EL (cell line): ENCODE measurements around the gene EVI2A.
A peak's percentile ranks its signal among the peaks of the same experiment; 100 is the strongest.
"Not testable (repeated sequence)": the region's sequence is repeated elsewhere in the genome, so short reads cannot be mapped to it uniquely, and the experiment has no call there.

Source experiments
- DNase-seq: peaks from one replicate; pipeline ENCODE4 v3.0.0-alpha.2; 2016

The EVI2A gene, protein sequence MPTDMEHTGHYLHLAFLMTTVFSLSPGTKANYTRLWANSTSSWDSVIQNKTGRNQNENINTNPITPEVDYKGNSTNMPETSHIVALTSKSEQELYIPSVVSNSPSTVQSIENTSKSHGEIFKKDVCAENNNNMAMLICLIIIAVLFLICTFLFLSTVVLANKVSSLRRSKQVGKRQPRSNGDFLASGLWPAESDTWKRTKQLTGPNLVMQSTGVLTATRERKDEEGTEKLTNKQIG

DNA sequence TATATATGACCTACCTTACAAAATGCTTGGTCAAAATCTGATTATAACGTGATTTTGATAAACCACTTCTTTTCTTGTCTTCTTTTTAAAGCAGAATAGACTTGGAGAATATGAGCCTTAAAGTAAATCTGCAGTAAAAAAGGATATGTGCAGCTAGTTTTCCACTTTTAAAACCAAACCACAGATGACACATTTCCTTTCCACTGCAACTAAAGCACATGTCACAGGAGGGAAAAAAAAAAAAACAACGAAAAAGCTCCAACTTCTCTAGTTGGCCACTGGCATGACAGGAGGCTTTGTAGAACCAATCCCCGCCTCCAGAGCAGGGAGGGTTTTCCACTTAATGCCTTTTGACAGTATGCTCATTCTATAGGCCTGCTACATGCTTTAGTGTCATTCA lies at the start of gene EVI2A:
EVI2A (minus strand) TSS at position 142 of the 400 bp plus-strand sequence. CDS start 2,609 bp downstream, outside the sequence.
- peak; percentile 85 for DNase-seq

DNA sequence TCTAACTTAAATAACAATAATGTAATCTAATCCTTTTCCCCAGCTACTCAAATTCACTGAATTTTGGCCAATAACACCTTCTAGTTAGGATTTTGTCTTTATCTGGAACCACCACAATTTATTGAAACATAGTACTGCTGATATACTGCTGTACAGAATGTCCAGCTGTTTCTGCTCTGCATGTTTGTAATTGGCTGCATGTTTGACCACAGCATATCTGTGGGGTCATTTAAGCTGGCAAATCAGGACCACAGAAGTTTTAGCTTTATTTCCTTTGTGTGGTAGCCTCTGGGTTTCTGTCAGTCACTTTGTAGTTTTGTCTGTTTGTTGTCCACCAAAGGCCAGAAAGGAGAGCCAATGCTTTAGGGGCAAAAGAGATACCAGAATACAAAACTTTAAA lies 47.8 kb upstream of the EVI2A start:
- DNase-seq, result no peak

DNA sequence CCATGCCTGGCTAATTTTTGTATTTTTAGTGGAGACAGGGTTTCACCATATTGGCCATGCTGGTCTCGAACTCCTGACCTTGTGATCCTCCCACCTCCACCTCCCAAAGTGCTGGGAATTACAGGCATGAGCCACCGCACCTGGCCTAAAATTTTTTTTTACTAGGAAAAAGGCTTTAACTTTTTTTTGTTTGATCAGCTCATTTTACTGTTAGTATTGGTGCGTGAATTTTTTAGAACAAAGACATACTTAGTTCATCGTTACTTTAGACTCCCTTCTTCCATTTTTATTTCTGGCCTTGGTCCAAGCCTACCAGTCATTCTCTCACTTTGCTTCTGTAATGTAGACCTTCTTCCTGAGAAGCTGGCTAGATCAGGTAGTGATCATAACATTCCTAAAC lies 44.7 kb upstream of the EVI2A start:
- no peak for DNase-seq

DNA sequence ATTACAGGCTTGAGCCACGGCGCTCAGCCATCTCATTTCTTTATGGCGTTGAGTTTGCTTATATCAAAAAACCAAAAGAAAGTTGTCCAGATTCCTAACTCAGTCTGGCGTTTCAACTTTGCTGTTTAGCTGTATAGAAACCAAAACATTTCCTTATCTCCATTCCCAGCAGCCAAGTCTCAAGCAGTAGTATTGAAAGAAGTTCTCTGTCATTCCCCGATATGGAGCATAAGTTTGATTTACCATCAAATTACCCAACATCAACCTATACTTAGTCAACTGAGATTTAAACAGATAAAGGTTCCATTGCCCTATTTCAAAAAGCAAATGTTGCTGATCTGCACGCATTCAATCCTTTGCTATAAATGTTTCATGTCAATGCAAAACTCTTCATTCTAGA lies 42.6 kb upstream of the EVI2A start:
- DNase-seq, result no peak

DNA sequence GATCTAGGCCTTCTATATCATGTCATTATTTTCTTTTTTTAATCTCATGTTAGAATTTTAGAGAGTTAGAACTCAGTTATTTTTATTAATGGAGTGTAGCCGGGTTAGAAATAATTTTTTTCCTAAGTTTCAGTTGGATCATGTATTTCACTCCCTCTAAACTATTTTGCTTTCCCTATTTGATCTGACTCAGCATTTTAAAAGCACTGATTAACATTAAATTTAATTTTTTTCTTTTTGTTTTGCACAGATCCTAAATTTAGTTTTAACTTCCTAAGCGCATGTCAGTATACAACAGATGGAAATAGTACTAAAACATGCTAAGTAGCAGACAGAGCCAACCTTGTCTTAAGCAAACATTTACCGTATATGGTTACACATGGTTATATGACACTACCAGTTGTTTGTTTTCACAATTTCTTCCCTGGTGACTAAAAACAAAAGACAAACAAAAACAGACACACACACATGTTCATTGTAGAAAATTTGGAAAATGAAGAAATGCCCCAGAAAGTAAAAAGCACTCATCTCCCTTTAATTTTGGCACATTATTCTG lies 36.5 kb upstream of the EVI2A start:
- no peak for DNase-seq

DNA sequence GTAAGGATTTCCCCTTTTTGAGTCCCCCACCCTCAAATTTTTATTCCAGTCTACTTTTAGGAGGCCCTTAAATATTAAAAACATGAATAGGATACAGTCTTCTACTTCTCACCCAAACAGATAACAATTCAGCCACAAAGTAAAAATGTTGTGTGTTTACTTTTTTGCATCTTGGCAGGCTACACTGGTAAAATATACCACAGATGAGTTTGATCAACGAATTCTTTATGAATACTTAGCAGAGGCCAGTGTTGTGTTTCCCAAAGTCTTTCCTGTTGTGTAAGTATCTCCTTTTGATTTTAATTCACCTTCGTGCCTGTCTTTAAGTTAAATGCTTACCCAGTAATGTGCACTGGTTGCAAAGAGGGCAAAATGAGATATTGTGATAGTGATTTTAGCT lies 35.7 kb upstream of the EVI2A start:
- DNase-seq, result no peak

DNA sequence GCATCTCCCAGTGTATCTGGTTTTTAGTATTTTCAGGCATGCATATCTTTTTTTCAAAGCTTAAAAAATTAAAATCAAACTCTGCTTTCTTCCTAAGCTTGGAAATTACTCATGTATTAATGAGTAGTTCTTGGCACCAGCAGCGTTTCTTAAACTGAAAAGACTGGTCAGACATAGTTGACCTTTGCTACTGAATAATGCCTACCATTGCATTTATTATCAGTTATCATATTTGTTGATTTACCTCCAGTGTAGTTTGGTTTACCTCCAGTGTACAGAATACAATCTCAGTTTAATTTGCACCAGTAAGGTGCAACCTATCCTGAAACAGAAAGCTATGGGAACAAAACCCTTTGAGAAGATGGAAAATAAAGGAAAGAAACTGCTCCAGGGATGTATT lies 34.5 kb upstream of the EVI2A start:
- no peak for DNase-seq

DNA sequence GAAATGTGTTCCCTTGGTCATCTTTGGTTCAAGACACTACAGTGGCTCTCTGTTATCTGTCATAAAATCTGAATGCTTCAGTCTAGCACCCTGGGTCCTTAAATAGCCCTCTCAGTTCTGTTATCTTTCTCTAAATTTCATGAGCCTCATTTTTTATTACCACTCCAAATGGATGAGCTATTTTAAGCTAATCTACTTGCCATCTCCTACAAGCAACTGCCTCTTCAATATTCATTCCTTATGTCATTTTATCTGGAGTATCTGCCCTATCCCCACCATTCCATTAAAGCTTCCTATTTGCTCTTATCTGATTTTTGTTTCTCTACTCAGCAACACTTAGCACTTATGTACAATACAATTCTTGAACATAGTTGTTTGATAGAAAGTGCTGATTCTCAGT lies 28.0 kb upstream of the EVI2A start:
- DNase-seq, result no peak

DNA sequence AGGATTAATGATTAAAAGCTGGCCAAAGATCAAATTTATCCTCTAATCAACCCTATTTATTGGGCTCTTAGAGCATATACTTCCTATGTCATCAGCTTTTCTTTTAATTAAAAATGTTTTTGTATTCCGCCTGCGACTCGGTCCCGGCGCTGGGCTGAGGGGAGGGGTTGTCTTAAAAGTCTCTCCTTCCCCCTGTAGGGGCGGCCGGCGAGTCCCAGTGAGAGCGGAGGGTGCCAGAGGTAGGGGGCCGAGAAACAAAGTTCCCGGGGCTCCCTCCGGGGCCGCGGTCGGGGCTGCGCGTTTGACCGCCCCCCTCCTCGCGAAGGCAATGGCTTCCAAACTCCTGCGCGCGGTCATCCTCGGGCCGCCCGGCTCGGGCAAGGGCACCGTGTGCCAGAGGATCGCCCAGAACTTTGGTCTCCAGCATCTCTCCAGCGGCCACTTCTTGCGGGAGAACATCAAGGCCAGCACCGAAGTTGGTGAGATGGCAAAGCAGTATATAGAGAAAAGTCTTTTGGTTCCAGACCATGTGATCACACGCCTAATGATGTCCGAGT lies 23.8 kb upstream of the EVI2A start:
- DNase-seq, result not testable (repeated sequence)

DNA sequence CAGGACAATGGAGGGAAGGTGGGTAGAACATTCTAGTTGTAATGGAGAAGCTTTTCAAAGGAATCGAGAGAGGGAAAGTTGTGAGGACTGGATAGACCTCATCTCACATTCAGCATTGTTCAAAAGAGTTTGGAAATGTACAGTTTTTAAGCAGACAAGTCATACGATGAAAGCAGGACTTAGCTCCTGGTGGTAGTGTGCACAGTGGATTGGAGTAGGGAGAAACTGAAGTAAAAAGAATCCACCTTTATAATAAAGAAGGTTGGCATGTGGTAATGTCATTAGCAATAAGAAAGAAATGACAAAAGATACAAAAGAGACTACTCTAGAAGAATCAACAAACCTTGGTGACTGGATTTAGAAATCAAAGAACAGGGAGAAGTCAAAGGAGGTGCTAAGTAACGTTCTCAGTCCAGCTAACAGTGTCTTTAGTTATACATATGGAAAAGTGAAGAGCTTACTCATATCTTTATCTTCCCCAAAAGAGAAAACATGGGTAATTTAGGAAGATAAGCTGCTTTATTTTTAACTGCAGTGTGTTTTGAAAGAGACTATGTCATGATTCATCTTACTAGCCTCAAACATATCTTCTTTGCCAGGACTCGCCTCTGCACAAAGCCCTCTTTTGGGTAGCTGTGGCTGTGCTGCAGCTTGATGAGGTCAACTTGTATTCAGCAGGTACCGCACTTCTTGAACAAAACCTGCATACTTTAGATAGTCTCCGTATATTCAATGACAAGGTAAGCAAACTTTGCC lies 18.7 kb upstream of the EVI2A start:
- DNase-seq, result peak; percentile 70

DNA sequence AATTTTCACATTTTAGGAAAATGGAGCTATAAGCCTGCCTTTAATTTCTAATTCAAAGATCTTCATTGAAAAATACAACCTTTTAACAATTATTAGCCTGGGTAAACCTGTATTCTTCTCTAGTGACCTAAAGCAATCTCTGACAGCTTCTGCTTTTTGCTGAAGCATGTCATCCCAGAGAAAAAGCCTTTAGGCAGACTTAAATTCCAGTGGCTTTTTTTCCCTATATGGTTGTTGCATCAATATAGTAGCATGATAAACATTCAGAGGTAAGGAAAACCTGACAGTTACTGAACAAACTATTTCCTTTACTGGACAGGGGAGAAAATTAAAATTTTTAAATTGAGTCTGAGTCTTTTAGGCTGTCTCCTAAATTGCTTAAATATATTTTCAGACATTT lies 7.8 kb upstream of the EVI2A start:
- DNase-seq, result peak; percentile 59

DNA sequence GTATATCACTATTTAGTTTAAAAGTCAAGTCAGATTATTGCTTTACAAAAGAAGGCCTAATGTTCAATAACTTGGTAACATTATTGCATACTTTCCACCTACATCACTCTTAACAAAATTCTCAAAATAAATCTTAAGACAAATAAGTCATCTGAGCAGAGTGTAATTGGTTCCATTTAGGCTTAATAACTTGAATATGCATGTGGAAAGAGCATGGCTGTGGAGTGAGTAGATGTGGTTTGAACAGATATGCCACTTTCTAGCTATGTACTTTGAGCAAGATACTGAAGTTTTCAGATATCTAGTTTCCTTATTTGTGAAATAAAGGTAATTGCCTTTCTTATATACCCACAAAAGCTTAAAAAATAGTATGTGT lies 6.7 kb upstream of the EVI2A start:
- DNase-seq, result peak; percentile 56

DNA sequence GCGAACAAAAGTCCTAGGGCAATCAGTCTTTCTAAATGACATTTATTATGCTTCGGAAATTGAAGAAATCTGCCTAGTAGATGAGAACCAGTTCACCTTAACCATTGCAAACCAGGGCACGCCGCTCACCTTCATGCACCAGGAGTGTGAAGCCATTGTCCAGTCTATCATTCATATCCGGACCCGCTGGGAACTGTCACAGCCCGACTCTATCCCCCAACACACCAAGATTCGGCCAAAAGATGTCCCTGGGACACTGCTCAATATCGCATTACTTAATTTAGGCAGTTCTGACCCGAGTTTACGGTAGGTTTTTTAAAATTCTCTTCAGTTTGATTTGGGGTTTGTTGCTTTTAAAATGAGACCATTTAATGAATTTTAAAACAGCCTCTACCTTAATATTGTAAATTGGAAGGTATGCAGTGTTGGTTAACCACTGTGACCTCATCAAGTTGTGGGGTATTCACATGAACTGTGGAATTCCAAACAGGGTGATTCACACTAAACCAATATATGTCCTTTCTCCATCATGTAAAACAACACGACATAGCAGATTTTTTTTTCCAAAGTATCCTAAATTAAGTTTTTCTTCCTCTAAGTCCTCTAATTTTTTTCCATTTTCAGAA lies 6.2 kb upstream of the EVI2A start:
- peak; percentile 91 for DNase-seq

DNA sequence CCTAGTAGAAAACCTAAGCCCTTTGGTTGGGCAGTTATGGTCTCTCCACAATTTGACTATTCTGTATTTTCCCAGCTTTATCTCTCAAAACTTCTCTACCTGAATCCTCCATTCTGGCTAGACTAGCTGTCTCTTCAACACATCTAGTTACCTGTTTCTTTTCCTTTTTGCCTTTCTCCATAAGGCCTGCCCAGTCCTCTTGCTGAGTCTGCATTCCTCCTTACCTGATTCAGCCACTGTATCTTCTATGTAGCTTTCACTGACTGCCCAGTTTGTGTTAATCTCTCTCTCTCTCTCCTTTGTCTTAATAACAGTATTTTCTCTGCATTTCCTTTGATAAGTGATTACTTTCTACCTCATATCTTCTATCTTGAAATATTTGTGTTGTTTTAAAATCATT lies 2.1 kb upstream of the EVI2A start:
- no peak for DNase-seq

DNA sequence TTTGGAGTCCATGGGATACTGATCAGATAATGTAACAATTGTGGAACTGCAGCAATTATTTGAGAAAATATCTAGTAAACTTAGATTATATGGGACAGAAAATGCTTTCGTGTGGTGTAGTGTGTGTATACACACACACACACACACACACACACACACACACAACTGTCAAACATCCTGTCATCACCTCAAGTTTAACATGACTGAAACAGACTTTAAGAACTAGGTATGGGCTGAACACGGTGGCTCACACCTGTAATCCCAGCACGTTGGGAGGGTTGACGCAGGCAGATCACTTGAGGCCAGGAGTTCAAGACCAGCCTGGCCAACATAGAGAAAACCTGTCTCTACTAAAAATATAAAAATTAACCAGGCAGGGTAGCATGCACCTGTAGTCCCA lies 544 bp upstream of the EVI2A start:
- no peak for DNase-seq

DNA sequence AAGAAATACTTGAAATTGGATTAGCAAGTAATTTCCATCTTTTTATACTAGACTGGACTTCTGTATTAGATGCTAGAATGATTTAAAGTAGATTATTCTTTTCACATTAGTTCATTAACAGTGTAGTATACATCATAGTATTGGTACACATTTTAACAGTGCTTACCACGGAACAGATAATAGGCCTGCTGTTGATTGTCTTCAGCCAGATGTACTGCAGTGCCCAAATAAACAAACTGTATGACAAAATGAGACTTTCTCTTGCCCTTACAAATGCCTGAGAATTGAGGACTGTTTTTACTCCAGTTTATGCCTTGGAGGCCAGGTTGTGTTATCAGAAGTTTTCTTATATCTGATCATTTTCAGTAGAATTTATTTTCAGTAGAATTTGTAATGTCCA lies 631 bp downstream of the EVI2A start:
- peak; percentile 17 for DNase-seq

DNA sequence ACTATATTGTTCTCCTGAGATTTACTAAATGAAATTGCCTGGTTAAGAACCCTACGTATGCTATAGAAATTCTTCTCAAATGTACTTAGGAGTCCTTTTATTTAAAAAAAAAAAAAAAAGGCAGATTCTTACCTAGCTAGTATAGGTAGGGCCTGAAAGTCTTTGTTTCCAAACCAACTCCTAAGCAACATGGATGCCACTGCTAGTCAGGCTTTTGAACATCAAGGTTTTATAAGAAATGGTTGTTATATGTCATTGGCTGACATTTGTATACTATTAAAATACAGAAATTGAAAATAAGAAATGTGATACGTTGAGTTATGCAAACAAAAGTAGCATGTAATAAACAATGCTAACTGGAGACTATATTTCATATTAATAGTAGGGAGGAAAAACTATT lies 1.2 kb downstream of the EVI2A start:
- DNase-seq, result no peak

DNA sequence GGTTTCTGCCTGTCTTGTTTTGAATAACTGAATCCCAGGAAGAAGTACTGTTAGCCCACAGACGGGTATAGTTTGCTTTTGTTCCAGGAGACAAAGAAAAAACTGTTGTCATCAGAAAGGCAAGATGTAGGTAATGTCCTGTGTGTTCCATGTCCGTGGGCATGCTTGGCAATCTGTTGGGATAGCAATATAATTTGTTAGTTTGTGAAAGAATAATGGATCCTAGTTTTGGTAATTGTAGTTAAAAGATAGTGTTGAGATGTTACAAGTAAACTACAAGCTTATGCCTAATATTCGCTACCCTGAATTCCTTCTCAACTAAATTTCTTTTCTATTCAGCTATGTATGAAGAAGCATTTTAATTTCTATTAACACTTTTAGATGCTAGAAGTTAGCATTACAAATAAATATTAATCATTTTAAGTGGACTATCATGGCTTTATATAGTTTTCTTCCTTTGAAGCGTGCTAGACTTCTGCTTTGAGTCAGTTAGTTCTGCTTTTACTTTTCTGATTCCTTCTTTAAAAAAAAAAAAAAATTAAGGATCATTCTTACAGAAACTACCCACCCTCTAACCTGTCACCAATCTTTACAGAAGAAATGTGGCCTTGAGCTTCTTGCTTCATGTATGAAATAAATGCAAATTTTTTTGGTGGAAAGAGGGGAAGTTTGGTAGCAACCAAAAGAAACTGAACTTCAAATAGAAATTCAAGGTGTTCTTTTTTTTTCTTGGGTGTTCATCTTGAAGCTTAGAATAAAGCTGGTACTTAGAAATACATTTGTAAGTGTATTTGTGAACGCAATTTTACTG lies 2.4 kb downstream of the EVI2A start:
- no peak for DNase-seq

DNA sequence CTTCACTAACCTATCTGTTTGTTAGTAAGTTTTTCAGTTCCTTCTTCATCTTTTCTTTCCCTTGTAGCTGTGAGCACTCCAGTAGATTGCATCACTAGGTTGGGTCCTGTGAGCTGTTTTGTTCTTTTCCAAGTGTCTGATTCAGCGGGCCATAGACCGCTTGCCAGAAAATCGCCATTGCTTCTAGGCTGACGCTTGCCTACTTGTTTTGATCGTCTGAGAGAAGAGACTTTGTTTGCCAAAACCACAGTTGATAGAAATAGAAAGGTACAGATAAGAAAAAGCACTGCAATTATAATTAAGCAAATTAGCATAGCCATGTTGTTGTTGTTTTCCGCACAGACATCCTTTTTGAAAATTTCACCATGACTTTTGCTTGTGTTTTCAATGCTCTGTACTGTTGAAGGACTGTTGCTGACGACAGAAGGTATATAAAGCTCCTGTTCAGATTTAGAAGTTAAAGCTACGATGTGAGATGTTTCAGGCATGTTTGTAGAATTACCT lies 3.1 kb downstream of the EVI2A start:
- no peak for DNase-seq

DNA sequence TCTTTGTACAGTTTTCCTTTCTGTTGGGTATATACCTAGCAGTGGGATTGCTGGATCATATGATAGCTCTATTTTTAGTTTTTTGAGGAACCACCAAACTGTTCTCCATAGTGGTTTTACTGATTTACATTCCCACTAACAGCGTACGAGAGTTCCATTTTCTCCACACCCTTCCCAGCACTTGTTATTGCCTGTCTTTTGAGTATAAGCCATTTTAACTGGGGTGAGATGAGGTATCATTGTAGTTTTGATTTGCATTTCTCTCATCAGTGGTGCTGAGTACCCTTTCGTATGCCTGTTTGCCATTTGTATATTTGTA lies 6.7 kb downstream of the EVI2A start:
- no peak for DNase-seq

DNA sequence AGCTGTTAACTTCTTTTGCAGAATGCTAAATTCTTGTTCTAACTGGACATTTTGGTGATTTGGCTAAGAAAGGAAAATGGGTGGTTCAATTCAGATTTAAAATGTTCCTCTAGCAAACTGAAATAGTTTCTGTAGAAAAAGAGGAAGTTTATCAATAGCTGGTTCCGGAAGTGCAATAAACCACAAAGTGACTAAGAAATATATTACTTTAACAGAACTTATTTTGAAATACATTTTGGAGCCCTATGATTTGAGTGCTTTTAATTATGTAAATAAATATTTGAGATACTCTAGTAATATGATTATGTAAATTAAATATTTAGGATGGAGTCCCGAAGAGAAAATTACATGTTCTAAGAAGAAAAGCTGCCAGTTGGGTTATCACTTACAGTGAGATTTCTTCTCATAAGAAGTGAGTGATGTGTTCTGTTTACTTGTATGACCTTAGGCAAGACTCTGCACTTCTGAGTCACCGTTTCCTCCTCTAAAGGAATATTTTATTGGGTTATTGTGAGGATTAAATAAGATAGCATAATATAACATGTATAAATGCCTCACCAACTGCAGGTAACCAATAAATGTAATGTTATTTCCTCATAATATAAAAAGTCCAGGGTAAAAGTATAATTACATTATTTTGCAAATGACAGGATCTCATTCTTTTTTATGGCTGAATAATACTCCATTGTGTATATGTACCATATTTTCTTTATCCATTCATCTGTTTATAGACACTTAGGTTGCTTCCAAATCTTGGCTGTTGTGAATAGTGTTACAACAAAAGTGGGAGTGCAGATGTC lies 7.2 kb downstream of the EVI2A start, which contains the start of gene EVI2B:
EVI2B (minus strand) TSS at position 73 of the 800 bp plus-strand sequence. CDS start 8,445 bp downstream, outside the sequence.
- DNase-seq, result peak; percentile 76

DNA sequence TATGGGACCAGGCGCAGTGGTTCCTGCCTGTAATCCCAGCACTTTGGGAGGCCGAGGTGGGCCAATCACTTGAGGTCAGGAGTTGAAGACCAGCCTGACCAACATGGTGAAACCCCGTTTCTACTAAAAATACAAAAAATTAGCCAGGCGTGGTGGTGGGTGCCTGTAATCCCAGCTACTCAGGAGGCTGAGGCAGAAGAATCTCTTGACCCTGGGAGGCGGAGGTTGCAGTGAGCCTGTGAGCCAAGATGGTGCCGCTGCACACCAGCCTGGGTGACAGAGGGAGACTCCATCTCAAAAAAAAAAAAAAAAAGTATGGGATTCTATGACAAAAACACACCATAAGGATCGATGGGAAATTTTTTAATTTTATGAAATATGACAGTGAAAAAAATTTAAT lies 9.2 kb downstream of the EVI2A start:
- DNase-seq, result not testable (repeated sequence)
